Activated B cell treated with CpG ODN at 0.5 μM for 24 hours (primary cell): ENCODE data around the gene LYZL2. TPM values are rescaled to one million over a fixed set of nuclear protein-coding genes. Genes with fewer than 3 reads are reported as not detected.
"Not testable (repeated sequence)": the region's sequence is repeated elsewhere in the genome, so short reads cannot be mapped to it uniquely, and the experiment has no call there.

Source experiments
- ATAC-seq: fragments of 200-7000 bp; cut with Tn5 transposase; one replicate; pipeline ENCODE4 v1.10.0; 2021; ENCODE audit warnings: low read depth, mild to moderate bottlenecking, moderate library complexity
- CTCF ChIA-PET: fragments of 350-600 bp; sonication (Branson Sonifier 250); formaldehyde crosslinking; loops from one replicate; lab custom pipeline; 2021; ENCODE audit warnings: antibody characterized with exemption; lab: Charles Lee
- POLR2A ChIA-PET: fragments of 350-600 bp; sonication (Branson Sonifier 250); formaldehyde crosslinking; loops from one replicate; lab custom pipeline; 2021; ENCODE audit warnings: antibody characterized with exemption; lab: Charles Lee
- DNase-seq: peaks from one replicate; pipeline ENCODE4 v3.0.0; 2022
- H3K27ac Mint-ChIP-seq: one replicate; pipeline ENCODE4 v1.8.0; 2020; ENCODE audit warnings: mixed read lengths
- H3K27me3 Mint-ChIP-seq: one replicate; pipeline ENCODE4 v1.8.0; 2021; ENCODE audit warnings: mixed read lengths
- H3K36me3 Mint-ChIP-seq: one replicate; pipeline ENCODE4 v1.8.0; 2021; ENCODE audit warnings: low read depth, mixed read lengths
- H3K4me1 Mint-ChIP-seq: one replicate; pipeline ENCODE4 v1.8.0; 2021; ENCODE audit warnings: mixed read lengths
- H3K4me3 Mint-ChIP-seq: one replicate; pipeline ENCODE4 v1.8.0; 2020; ENCODE audit warnings: mild to moderate bottlenecking, mixed read lengths
- H3K9me3 Mint-ChIP-seq: one replicate; pipeline ENCODE4 v1.8.0; 2020; ENCODE audit warnings: mixed read lengths
- CTCF ChIP-seq: fragments of 200-600 bp; IDR thresholded peaks from one replicate; pipeline ENCODE4 v1.8.0; 2022; ENCODE audit warnings: antibody characterized with exemption, mild to moderate bottlenecking
- intact Hi-C: fragments of 100-400 bp; cut with micrococcal nuclease; formaldehyde crosslinking; loops from one replicate; pipeline ENCODE4 v1.15.1; 2024
- total RNA-seq: library from RNA; stranded (reverse); gene quantifications from 2 replicates; pipeline ENCODE4 v1.2.3, GENCODE V29; 2022

LYZL2 gene
- total RNA-seq, 1 donor from 2014 or later, result not detected

GRCh38 chr10:30637881-30638467 is 8.4 kb upstream of the LYZL2 start:
- H3K27me3 Mint-ChIP-seq, result peaks cover 32% of the 10 kb centered on the region
- H3K4me1 Mint-ChIP-seq, result no peaks in the 10 kb centered on the region
- ATAC-seq, result no peak
- no peaks in the 10 kb centered on the region for H3K9me3 Mint-ChIP-seq
- ChIA-PET POLR2A (no interaction called here), CTCF (interaction anchor here (0.9 to 1.4 kb wide), 2 partner anchors 33 to 56 kb away, joined by 3 to 5 read pairs; no protein-coding TSS in a partner anchor)
- no peak overlapping the region for H3K4me3 Mint-ChIP-seq
- H3K27ac Mint-ChIP-seq, result no peak overlapping the region
- H3K36me3 Mint-ChIP-seq, result no peaks in the 10 kb centered on the region
- no peak for TF ChIP-seq CTCF
- intact Hi-C loops, result no loop called here
- no peak for DNase-seq

DNA sequence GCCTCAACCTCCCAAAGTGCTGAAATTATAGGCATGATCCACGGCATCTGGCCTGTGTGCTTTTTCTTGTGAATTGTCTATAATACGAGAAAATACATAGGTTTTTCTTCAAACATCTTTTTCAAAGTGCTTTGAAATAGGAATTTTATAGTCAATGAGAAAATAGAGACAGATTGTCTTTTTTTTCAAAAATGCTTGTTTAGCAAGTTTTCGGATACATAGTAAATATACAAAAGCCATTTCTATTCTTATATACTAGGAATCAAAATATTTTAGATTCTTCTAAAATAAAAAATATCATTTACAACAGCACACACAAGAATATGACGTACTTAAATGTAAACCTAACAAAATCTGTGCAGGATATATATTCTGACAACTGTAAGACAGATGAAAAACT is 1.6 kb upstream of the LYZL2 start:
- Mint-ChIP-seq H3K4me3 (no peak overlapping the region), H3K9me3 (no peaks in the 10 kb centered on the region), H3K27ac (no peak overlapping the region), H3K27me3 (peaks cover 17% of the 10 kb centered on the region), H3K4me1 (no peaks in the 10 kb centered on the region), H3K36me3 (no peaks in the 10 kb centered on the region)
- DNase-seq, result no peak
- ATAC-seq, result no peak
- ChIA-PET CTCF (interaction anchor here (1.7 kb wide), 1 partner anchor 9 kb away, joined by 7 read pairs; no protein-coding TSS in a partner anchor), POLR2A (no interaction called here)
- intact Hi-C loops, result no loop called here
- TF ChIP-seq CTCF, result no peak

GRCh38 chr10:30630571-30630970 is 1.0 kb upstream of the LYZL2 start:
- intact Hi-C loops, result no loop called here
- no peak for TF ChIP-seq CTCF
- POLR2A ChIA-PET, result no interaction called here
- ATAC-seq (no peak), DNase-seq (no peak)
- Mint-ChIP-seq H3K4me3 (no peak overlapping the region), H3K36me3 (no peaks in the 10 kb centered on the region), H3K4me1 (no peaks in the 10 kb centered on the region), H3K27me3 (peaks cover 16% of the 10 kb centered on the region), H3K9me3 (no peaks in the 10 kb centered on the region), H3K27ac (no peak overlapping the region)
- CTCF ChIA-PET, result interaction anchor here (1.5 to 1.7 kb wide), 2 partner anchors 9 to 41 kb away, joined by 3 to 7 read pairs; no protein-coding TSS in a partner anchor

DNA sequence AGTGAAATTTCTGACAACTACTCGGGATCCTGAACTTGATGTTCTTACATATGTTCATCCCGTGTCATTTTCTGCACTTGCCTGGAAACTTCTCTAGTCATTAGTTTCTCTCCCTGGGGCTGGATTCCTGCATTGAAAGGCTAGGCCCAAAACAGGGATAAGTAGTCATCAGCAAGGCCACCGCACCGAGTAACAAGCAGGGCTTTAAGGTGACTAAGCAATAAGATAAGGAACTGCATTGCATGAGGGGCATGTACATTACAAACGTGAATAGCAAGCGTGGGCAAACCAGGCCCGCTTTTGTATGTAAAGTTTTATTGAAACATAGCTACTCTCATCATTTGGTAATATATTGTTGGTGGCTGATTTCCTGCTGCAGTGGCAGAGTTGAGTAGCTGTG is 977 bp downstream of the LYZL2 start:
- intact Hi-C loops, ATAC-seq, H3K4me1 Mint-ChIP-seq, H3K9me3 Mint-ChIP-seq, DNase-seq, CTCF ChIA-PET, H3K27ac Mint-ChIP-seq, H3K4me3 Mint-ChIP-seq, H3K36me3 Mint-ChIP-seq, POLR2A ChIA-PET: not testable (repeated sequence)
- peaks cover 12% of the 10 kb centered on the region for H3K27me3 Mint-ChIP-seq

DNA sequence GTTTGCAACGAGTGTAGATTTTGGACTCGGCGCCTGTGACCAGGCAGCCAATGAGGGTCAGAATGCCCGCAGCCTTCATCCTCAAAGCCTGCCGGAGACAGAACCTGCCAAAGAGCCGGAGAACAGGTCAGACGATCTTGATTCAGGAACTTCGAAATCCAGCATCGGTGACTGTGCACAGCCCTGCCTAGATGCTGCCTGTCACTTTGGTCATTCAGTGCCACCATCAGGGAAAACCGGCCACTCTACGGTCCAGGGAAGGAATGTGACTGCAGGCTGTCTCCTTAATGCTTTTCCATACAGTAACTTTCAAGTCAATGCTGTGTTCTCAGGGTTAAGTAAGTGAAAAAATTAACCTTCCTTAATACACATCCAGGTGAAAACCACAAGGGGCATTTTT is 2.7 kb downstream of the LYZL2 start:
- intact Hi-C loops, ATAC-seq, POLR2A ChIA-PET, H3K27ac Mint-ChIP-seq, H3K4me1 Mint-ChIP-seq, H3K36me3 Mint-ChIP-seq, H3K4me3 Mint-ChIP-seq, CTCF ChIA-PET, H3K9me3 Mint-ChIP-seq, DNase-seq: not testable (repeated sequence)
- peaks cover 11% of the 10 kb centered on the region for H3K27me3 Mint-ChIP-seq

DNA sequence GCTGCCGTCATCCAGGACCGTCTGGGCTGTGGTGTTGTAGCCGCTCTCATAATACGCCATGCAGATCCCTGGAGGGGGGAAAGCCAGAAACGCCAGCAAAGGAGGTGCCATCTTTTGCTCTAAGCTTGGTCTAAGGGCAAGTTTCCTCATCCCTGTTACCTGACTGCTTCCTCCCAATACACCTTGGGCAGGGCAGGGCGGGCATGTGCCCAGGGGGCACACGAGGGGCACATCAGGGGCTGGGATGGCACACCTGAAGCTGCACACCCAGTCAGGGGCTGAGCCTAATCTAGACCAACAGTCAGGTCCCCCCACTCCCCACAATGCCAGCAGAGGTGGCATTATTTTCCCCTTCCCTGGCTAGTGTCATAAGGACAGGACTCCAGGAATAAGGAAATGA is 3.4 kb downstream of the LYZL2 start:
- CTCF ChIA-PET, H3K4me1 Mint-ChIP-seq, POLR2A ChIA-PET, H3K27me3 Mint-ChIP-seq, H3K27ac Mint-ChIP-seq, H3K9me3 Mint-ChIP-seq, H3K4me3 Mint-ChIP-seq, DNase-seq, H3K36me3 Mint-ChIP-seq, intact Hi-C loops, ATAC-seq: not testable (repeated sequence)
